Measurements from ENCODE around the gene NPBWR2.

The NPBWR2 gene

DNA sequence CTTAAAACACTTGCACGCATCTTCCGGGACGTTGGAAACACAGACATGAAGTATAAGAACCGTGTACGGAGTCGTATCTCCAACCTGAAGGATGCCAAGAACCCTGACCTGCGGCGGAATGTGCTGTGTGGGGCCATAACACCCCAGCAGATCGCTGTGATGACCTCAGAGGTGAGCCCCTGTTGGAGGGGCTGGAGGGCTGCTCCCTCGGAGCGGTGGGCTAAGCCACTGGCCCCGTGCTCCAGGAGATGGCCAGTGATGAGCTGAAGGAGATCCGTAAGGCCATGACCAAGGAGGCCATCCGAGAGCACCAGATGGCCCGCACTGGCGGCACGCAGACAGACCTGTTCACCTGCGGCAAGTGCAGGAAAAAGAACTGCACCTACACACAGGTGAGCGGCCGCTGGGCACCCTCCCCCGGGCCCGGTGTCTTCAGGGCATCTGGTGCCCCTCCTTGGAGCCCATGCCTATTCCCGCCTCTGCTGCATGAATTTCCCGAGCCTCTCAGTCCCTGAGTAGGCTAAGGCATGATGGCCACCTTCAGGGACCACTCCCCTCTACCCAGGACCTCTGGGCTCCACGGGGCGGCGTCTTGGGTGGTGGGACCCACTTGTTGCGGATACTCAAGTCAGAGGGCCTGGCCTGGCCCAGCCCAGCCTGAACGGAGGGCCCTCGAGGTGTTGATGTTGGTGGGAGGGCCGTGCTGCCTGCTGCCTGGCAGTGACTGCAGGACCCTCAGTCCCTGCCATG lies 36.9 kb downstream of the NPBWR2 start:
- no peak for DNase-seq

DNA sequence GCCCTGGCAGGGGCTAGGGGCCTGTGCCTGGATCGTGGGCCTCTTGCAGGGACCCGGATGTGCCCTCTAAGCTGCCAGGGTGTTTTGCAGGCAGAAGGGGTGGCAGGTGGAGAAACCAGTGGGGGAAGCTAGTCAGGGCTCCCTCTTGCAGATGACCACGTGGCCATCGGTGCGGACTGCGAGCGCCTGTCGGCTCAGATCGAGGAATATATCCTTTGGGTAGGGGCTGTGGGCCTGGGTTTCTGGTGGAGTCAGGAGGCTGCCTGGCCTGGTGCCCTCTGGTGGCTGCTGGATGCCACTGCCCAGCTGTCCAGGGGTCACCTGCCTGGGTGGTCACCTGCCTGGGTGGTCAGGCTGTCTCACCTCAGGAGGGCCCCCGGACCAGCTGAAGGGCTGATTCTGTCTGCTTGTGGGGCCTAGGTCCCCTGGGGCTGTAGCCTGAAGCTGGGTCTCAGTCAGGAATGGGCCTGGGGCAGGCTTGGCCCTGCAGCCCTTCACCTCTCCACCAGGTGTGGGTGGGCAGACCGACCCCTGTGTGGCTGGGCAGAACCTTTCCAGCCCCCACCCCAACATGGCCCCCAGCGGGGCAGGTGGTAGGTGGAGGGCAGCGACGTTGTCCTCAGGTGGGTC lies 37.6 kb downstream of the NPBWR2 start:
- peak; percentile 18 for DNase-seq

DNA sequence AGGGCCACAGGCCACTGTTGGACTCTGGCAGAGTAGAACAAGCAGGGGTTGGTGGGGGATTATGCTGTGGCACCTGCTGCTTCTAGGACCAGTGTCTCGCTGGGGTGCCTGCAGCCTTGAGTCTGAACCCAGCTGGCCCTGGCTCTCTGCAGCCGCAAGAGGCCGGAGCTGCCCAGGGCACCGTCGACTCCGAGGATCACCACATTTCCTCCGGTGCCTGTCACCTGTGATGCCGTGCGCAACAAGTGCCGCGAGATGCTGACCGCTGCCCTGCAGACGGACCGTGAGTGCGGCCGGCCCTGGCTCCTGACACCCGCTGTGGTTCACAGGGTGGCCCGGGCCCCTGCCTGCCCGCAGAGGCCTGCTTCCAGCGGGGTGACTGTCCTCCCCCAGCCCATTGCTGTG lies 38.2 kb downstream of the NPBWR2 start:
- DNase-seq, result no peak

DNA sequence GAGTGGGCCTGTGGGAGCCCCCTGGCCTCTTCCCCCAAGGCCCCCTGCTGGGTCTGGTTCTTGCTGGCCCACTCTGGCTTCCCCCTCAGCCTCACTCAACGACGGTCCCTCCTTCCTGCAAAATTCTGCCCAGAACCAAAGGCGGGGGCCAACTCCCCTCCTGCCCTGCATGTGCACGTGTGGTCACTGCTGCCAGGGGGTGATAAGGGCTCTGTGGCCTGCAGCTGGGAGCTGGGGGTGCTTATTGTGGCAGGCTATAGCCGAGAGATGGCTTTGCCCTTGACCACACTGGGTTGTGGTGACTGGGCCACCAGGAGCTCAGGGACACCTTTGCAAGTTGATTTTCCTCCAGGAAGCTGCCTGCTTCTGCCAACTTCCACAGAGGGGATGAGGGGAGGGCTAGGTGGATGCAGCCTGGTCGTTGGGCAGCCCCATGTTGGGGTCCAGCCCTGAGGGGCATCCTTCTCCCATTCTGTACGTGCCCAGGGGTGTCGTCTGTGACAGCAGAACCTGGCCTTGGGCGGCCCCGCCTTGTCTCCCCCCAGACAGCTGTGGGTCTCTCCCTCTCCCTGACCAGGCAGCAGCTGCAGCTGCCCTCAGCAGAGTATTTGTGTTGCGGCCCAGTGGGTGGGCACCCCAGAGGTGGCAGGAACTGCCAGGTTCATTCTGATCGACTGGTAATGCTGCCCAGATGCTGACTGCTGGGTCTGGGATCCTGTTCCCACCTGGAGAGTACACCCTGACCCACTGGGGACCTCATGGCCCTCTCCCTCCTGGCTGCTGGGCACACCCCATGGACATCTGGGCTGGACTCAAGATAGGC lies 38.8 kb downstream of the NPBWR2 start:
- DNase-seq, result no peak

DNA sequence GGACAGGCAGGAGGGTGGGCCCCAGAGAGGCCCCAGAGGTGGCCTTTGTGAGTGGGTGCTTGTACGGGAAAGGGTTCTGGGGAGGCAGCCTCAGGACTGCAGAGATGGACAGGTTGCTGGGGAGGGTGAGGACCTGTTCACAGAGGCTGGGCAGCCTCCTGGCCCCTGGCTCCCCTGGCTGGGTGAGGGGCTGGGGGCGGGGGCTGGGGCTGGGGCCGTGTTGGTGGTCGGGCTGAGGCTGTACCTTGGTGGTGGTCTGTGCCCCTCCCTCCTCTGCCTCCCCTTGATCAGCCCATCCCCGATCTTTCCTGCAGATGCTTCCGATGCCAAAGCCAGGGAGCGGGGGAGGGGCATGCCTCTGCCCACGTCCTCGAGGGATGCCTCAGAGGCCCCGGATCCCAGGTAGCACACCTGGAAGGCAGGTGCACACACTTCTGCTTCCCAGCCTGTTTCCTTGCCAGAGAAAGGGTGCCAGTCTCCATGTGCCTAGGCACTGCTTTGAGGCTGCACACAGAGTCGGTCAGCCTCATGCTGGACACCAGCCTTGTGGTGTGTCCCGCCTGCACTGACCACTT lies 39.5 kb downstream of the NPBWR2 start:
- DNase-seq, result no peak

DNA sequence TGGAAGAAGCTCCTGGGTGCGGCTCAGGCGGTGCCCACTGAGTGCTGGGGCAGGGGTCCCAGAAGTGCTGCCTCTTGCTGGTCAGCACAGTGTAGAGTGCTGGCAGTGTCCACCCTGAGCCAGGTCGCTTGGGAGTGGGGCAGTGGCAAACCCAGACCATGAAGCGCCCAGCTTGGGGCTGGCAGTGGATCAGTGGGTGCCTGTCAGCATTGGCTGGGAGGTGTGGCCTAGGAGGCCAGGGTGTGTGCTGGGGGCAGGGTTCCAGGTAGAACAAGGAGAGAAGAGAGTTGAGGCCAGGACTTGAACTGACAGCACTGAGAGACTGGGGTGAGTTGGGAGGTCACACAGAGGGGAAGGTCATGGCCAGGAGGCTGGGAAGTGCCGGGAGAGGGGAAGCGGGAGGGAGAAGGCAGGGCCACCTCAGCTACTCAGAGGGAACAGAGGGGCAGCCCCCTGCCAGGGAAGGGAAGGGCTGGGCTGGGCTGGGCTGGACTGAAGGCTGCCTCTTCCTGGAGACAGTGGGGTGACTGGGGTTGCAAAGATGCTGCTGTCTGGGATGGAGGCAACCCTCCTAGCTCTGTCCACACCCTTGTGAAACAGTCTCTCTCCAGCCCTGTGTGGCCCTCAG lies 40.2 kb downstream of the NPBWR2 start:
- no peak for DNase-seq

DNA sequence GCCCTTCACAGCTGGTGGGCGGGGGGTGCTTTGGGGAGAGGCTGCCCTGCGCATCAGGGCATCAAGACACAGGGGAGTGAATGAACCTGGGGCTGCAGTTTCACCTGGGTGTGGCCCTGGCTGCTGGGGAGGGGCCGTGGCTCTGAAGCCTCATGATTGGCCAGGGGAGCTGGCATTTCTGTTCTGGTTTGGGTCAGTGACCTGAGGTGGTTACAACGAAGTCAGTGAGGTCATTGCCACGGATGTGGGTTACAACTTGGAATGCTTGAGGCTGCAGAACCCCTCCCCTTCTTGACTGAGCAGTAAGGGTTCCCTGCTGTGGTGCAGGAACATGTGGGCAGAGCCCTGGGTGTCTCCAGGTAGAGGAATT lies 41.4 kb downstream of the NPBWR2 start:
- DNase-seq, result peak; percentile 48

DNA sequence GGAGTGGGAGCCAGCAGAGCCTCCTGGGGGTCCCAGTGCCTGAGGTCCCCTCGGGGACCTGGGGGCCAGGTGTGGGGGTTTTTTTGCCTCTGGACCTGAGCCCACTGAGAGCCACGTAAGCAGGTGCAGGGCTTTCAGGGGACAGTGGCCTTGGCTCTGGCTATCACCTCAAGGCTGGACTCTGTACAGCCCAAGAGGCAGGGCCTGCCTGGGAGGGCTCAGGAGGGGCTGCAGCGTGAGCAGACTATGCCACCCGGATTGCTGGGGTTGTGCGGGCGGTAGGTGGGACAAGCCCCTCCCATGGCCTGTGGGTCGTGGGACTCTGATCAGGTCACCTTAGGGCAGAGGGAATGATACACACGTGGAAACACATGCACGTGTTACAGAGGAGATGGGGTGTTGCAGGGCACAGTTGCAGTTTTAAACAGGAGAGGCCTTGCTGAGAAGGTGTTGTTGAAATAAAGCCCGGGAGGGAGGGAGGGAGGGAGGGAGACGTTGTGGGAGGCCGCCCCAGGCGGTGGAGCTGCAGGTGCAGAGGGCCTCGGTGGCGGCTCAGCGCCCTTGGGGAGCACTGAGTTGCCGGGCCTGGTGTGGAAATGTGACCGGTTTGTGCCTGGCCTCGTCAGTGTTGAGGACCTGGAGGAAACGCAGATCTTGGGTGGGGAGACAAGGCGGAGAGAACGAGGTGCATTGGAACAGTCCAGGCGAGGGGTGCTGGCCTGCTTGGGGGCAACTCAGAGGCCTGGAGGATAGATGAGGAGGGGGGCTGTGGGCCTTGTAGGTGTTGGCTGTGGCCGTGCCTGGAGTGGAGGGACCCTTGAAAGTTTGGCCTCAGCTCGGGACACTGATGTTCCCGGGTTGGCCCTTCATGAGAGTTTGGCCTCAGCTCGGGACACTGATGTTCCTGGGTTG lies 42.0 kb downstream of the NPBWR2 start:
- DNase-seq, result no peak

DNA sequence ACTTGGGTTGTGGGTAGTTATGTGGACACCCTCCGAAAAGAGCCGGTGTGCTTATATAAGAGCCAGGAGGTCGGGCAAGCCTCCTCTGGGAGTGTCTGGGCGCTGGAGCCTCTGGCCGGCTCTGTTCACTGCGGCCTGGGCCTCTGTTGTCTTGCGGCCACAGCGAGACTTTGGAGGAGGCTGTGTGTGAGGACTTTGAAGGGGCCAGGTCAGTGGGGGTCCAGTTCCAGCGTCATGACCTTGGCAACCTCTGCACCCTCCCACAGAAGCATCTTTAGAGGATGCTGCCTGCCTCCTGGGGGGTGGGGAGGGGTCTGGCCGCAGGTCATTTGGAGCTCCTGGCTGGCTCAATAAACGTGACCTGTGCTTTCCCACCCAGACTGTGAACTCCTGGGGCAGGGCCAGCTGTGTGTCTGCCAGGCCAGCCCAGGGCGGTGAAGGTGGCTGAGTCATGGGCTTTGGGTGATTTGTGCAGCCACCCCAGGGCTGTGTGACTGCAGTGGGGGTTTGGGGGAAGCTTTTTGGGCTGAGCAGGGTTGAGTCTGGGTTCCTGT lies 43.1 kb downstream of the NPBWR2 start:
- DNase-seq, result no peak

DNA sequence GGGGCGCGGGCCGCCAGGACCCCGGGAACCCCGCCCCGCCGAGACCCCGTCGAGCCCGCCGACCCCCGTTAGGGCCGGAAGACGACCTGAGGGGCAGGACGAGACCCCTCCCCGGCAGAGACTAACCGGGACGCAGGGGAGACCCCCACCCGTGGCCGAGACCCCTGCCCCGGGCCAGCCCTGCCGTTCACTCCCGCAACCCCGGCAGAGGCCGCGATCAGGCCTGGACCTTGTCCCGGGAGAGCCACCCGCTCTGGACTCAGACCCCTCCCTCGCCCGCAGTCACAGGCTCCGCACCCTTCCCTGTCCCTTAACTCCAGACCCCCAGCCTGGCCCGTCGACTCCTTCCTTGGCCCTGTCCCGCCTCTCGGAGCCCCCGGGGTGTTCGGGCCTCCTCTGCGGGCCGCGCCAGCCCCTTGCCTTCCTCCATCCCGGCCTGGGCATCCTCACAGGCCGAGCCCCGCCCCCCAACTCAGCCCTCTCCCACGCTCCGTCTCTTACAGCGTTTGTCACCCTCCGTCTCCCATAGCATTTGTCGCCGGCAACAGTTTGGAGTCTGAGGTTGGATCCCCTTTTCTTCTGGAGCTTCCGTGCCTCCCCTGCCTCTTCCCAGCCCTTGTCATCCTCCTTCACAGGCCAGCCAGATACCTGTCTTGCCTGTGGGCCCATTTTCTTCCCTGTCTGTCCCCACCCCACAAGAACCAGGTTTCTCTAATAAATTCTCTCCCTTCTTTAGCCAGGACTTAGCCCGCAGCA lies 43.8 kb downstream of the NPBWR2 start:
- peak; percentile 29 for DNase-seq

DNA sequence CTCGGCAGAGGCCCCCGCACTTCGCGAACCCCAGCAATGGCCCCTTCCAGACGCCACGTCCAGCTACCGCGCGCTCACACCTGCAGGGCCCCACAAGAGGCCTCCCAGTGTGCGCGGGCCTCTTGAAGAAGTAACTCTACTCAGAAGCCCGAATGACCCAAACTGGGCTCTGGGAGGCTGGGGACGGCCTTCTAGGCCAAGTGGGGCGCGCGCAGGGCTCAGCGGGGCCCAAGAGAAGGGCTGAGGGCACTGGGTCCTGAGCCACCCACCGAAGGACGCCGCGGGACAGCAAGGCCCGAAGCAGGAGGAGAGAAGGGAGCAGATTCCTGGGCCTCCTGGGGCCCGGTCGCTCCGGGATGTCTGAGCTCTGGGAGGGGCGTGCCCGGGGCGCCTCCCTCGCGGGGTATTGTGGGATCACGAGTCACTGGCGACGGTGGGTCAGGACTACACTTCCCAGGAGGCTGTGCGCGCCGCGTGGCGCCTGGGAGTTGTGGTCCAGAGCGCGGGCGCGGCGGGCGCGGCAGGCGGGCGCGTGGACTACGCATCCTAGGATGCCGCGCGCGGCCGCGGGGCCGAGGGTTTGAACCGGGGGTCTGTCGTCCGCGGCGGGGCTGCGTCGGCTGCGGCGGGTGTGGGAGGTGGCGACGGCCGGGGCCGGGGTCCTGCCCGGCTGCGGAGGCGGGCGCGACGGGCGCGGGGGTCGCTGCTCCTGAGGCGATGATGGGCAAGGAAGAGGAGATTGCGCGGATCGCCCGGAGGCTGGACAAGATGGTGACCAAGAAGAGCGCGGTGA lies 44.6 kb downstream of the NPBWR2 start, which contains the start of gene TCEA2:
Gene TCEA2 (plus strand): TSS at position 603 of the 793 bp plus-strand sequence. CDS start 115 bp downstream, at position 718.
- peak; percentile 95 for DNase-seq

DNA sequence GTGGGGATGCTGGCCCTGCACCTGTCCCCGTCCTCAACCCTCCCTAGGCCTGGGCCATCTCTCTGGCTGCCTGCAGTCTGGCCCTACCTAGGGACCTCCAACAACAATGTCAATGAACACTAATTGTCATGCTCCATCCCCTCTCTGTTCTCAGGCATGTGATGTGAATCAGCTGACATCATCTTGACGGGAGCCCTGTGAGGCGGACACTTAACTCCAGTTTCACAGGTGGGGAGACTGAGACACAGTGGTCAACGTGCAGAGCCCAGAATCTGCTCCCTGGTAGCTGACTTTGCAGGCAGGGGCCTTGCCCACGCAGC lies 45.1 kb downstream of the NPBWR2 start:
- no peak for DNase-seq

DNA sequence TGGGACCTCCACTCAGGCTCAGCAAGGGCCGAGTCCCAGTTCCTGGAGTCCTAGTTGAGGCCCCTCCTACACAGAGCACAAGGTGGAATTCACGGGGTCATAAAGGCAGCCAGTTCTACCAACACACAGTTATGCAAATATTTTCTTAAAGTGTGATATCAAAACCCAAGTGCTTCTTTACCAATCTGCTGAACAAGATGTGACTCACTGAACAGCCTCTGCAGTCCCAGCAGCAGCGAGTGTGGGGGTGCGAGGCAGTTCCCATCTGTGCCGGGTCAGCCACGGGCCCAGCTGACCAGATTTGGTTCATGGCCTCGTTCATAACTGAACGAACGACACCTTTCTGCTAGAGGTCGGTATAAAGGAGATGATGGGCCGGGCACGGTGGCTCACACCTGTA lies 48.8 kb downstream of the NPBWR2 start:
- DNase-seq, result no peak

DNA sequence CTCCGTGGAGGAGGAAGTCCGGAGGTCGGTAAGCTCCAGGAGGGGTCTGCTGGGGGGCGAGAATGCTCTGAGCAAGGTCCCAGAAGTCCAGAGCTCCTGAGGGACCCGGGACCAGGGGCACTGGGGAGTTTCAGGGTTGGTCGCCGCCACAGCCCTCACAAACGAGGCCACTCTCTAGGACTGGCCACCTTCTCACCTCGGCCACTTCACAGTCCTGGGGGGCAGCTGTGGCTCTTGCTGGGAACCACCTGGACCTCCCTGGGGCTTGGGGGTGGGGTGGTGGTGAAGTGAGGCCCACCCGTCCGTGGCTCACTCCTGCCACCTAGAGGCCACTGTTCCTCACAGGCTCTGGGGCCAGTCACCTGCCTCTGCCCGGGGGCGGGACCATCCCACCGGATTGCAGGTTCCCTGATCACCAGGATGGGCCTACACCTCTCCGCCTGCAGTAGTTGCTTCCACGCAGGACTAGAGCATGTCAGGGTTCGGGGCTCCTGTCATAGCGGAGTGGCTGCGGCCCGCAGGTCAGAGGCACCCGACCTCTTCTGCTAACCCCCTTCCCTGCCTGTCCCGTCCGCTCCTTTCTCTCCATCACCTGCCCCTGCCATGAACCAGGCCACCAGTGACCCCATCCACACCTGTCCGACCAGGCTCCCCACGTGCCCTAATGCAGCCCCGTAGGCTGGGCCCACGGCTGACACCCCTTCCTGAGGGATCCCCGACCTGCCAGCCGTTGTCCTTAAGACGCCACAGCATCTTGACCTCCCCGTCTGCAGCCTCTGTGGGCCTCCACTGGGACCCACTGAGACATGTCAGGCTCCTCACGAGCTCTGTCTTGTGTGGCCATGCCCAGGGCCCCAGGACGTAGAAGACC lies 49.5 kb downstream of the NPBWR2 start:
- DNase-seq, result peak; percentile 76

DNA sequence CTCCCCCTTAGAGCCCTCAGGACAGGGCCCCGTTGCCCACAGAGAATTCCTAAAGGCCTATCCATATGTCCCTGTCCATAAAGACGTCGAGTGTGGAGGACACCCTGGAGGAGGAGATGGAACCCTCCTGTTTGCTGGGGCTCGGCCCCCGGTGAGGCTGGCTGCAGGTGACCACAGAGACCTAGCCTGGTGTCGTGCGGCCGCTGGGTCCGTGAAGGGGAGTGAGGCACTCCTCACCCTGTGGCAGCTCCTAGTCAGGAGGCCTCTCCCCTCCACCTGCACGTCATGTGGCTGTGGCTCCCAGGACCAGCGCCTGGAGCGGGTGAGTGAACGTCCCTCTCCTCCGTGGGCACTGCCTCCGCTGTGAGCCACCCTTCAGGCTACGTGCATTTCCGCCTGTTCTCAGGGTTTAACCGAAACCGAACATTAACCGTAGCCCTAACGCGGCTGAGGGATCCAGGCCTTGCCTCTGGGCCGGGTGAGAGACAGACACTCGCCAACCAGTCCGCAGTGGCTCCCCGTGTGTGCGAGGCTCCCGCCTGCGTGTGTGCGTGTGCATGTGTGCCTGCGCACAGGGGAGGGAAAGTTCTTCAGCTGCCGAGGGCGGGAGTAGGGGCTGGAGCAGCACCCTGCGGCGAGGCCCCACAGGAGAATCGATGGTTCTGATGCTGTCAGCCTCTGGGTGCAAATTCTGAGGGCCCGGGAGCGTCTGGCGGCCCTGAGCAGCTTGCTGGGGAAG lies 50.3 kb downstream of the NPBWR2 start:
- no peak for DNase-seq

DNA sequence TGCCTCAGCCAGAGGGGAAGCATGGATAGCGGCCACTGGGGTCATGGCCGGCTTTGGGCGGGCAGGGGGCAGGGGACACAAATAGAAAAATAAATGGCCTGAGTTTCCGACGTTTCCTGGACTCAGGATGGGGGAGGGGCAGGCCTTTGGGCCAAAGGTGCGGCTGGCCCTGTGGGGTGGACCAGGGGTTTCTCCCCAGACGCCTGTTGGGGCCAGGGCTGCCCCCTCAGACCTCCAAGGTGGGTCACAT lies 50.8 kb downstream of the NPBWR2 start:
- no peak for DNase-seq

DNA sequence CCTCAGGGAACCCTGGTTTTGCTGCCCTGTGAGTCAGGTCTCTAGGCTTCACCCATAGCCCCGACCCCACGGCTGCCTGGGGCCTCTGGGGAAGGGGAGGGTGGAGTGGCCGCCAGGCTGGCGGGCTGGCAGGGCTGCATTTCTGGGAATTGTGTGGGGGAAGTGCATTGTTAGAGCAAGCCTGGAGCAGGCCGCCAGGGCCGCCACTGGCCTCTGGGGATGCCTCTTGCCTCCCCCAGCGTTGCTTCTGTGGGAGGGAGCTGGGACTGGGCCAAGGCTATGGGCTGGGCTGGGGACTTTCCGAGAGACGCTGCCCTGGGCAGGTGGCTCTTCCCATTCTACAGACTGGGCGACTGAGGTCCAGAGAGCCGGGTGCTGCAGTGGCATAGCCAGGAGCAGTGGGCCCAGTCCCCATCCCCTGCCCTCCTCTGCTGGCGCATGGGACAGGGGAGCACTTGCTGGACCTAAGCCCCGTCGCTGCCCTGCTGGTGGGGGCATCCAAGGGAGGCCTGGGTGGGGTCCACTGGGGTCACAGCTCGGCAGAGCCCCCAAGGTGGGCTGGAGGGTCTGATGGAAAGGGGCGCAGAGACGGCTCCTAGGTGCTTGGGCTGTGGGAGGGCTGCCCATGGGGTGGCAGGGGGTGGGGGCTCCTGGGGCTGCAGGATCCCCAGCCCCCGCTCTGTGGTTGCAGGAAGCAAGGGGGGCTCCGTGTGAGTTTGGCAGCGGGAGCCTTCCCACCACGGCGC lies 51.3 kb downstream of the NPBWR2 start:
- no peak for DNase-seq

DNA sequence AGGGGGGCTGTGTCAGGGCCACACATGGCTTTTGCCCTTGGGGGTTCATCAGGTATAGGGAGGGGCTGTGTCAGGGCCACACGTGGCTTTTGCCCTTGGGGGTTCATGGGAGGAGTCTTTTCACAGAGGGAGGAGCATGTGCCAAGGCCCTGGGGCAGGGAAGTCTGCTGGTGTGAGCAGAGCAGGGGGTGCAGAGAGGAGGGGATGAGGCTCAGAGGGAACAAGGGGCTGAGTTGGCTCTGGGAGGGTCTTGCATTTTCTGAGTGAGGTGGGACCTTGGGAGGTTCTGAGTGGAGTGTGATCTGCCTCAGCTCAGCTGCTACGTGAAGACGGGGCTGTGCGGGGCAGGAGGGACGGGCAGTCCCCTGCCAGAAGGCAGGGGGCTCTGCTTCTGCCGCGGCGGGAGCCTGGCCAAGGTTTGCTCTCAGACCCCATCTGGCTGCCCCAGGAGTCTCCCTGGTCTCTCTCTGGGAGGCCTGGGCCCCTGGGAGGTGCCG lies 51.9 kb downstream of the NPBWR2 start:
- no peak for DNase-seq
